HG03060 (cell line): ENCODE results near the gene CARD11.

Source experiments
- ATAC-seq: cut with Tn5 transposase; IDR thresholded peaks from one replicate; pipeline ENCODE4 v1.9.1; 2021; ENCODE audit warnings: low read depth, moderate number of reproducible peaks; ENCODE audit not compliant: unreplicated experiment

The CARD11 gene

DNA sequence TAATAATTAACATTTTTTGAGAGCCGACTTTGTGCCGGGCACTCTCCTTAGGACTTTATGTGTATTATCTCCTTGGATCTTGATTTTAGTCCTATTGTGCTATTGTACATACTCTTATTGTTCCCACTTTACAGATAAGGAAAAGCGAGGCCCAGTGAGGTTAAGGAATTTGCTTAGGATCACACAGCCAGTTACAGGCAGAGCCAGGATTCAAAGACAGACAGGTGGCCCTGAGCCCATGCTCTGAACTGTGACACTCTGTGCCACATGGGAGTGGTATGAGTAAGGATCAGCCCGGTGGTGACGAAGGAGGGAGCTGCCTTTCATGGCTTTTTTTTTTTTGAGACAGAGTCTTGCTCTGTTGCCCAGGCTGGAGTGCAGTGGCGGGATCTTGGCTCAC is 183.7 kb downstream of the CARD11 start:
- ATAC-seq = no peak

GRCh38 chr7:2858621-2859020 is 185.0 kb downstream of the CARD11 start:
- no peak for ATAC-seq

DNA sequence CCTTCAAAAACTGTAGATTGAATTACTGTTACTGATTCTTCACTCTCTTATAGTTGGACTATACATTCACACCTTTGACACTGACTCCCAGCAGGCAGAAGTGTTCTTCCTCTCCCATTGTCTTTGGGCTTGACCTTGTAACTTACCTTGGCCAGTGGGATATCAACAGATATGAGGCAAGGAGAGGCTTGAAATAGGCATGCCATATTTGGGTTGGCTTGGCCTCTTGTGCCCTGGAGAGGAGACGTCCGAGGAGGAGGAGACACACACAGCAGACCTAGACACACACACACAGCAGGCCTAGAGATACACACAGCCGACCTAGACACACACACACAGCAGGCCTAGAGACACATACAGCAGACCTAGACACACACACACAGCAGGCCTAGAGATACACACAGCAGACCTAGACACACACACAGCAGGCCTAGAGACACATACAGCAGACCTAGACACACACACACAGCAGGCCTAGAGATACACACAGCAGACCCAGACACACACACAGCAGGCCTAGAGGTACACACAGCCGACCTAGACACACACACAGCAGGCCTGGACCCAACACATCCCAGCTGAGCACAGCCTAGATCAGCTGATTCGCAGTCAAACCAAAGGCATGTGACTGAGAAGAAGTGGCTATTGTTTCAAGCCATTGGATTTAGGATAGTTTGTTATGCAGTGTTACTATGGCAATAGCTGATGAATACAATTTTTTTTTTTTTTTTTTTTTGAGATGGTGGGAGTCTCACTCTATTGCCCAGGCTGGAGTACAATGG is 187.1 kb downstream of the CARD11 start:
- ATAC-seq = no peak
